ENCODE measurements around the gene EIF2AK3. TPM values are rescaled to one million over a fixed set of nuclear protein-coding genes. Genes with fewer than 3 reads are reported as not detected.

EIF2AK3 gene
- polyA plus RNA-seq, 2 donors = 2.5 to 5.7 TPM

GRCh38 chr2:88638743-88639142 is 11.5 kb upstream of the EIF2AK3 start:
- Histone ChIP-seq H3K9me3 (ENCODE audit: control insufficient read depth in 2 of 2, insufficient read depth in 1 of 2, low read depth in 1 of 2, low read length in 1 of 2) (peaks cover 0 to 4% of the 10 kb centered on the region in 2 donors), H3K36me3 (ENCODE audit: control insufficient read depth in 2 of 2, insufficient read depth in 2 of 2, low read length in 1 of 2) (no peaks in the 10 kb centered on the region), H3K4me1 (ENCODE audit: control insufficient read depth in 2 of 2, insufficient read depth in 2 of 2, low read length in 1 of 2) (no peaks in the 10 kb centered on the region), H3K27ac (ENCODE audit: low read depth in 2 of 2, low read length in 1 of 2) (no peak overlapping the region), H3K4me3 (ENCODE audit: low read depth in 1 of 2, low read length in 2 of 2) (no peak overlapping the region), H3K27me3 (ENCODE audit: control insufficient read depth in 1 of 2, insufficient read depth in 2 of 2, low read length in 2 of 2) (no peaks in the 10 kb centered on the region)
- 58 to 62% methylated on average over 3 of the region's 3 CpGs for WGBS, 2 donors

DNA sequence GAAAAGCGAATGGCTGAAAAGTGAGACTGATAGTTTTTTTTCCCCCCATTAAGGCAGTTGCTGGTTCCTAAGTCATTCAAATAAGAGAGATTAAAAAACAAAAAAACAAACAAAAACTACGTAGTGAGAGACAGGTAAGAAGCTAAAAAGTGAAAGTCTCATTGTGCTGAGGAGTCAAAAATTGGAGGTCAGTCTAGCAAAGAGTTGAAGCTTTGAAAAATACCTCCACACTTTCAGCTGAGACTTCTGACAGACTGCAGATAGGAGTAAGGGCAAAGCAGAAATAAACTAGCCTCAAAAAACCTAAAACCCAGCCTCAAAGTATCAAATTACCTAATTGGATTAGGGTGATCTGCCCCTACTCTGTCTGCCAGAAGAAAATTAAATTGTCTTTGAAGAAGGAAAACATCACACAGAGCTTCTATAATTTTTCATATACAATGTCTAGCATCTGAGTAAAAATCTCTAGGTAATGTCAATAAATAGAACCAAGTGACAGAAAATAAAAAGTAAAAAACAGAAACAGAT is 10.9 kb upstream of the EIF2AK3 start:
- Histone ChIP-seq H3K27me3 (ENCODE audit: control insufficient read depth in 1 of 2, insufficient read depth in 2 of 2, low read length in 2 of 2) (no peaks in the 10 kb centered on the region), H3K4me3 (ENCODE audit: low read depth in 1 of 2, low read length in 2 of 2) (no peak overlapping the region), H3K9me3 (ENCODE audit: control insufficient read depth in 2 of 2, insufficient read depth in 1 of 2, low read depth in 1 of 2, low read length in 1 of 2) (peaks cover 0 to 4% of the 10 kb centered on the region in 2 donors), H3K36me3 (ENCODE audit: control insufficient read depth in 2 of 2, insufficient read depth in 2 of 2, low read length in 1 of 2) (no peaks in the 10 kb centered on the region), H3K27ac (ENCODE audit: low read depth in 2 of 2, low read length in 1 of 2) (no peak overlapping the region), H3K4me1 (ENCODE audit: control insufficient read depth in 2 of 2, insufficient read depth in 2 of 2, low read length in 1 of 2) (no peaks in the 10 kb centered on the region)
- 65 to 69% methylated on average over 2 of the region's 2 CpGs for WGBS, 2 donors

DNA sequence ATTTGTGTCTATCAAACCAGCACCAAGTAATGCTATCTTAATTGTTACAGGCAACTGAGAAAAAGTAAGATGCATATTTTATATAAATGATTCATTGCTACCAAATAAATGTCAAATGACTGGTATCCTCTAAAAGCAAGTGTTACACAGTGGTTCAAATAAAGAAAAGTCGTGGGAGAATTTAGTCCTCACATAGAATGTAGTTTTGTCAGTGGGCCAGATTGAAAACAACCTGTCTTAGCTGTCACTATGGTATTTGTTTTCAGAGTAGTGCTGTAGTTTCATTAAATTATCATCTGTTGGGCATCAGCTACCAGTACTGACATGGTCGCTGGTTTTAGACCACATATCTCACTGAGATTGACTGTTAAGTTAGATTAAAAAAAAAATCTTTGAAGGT is 10.2 kb upstream of the EIF2AK3 start:
- H3K9me3 ChIP-seq (ENCODE audit: control insufficient read depth in 2 of 2, insufficient read depth in 1 of 2, low read depth in 1 of 2, low read length in 1 of 2) = peaks cover 0 to 4% of the 10 kb centered on the region in 2 donors
- H3K36me3 ChIP-seq (ENCODE audit: control insufficient read depth in 2 of 2, insufficient read depth in 2 of 2, low read length in 1 of 2) = no peaks in the 10 kb centered on the region
- no peaks in the 10 kb centered on the region for H3K27me3 ChIP-seq (ENCODE audit: control insufficient read depth in 1 of 2, insufficient read depth in 2 of 2, low read length in 2 of 2)
- no peak overlapping the region for H3K4me3 ChIP-seq (ENCODE audit: low read depth in 1 of 2, low read length in 2 of 2)
- H3K27ac ChIP-seq (ENCODE audit: low read depth in 2 of 2, low read length in 1 of 2) = no peak overlapping the region
- H3K4me1 ChIP-seq (ENCODE audit: control insufficient read depth in 2 of 2, insufficient read depth in 2 of 2, low read length in 1 of 2) = no peaks in the 10 kb centered on the region
- WGBS, 2 donors = 59 to 67% methylated on average over 2 of the region's 2 CpGs

GRCh38 chr2:88636026-88636425 is 8.8 kb upstream of the EIF2AK3 start:
- H3K27ac ChIP-seq (ENCODE audit: low read depth in 2 of 2, low read length in 1 of 2) = no peak overlapping the region
- no peaks in the 10 kb centered on the region for H3K27me3 ChIP-seq (ENCODE audit: control insufficient read depth in 1 of 2, insufficient read depth in 2 of 2, low read length in 2 of 2)
- H3K4me3 ChIP-seq (ENCODE audit: low read depth in 1 of 2, low read length in 2 of 2) = no peak overlapping the region
- H3K9me3 ChIP-seq (ENCODE audit: control insufficient read depth in 2 of 2, insufficient read depth in 1 of 2, low read depth in 1 of 2, low read length in 1 of 2) = peaks cover 0 to 3% of the 10 kb centered on the region in 2 donors
- no peaks in the 10 kb centered on the region for H3K36me3 ChIP-seq (ENCODE audit: control insufficient read depth in 2 of 2, insufficient read depth in 2 of 2, low read length in 1 of 2)
- 95 to 100% methylated on average over 1 of the region's 1 CpG for WGBS, 2 donors
- no peaks in the 10 kb centered on the region for H3K4me1 ChIP-seq (ENCODE audit: control insufficient read depth in 2 of 2, insufficient read depth in 2 of 2, low read length in 1 of 2)

GRCh38 chr2:88632569-88632968 is 5.3 kb upstream of the EIF2AK3 start:
- Histone ChIP-seq H3K27me3 (ENCODE audit: control insufficient read depth in 1 of 2, insufficient read depth in 2 of 2, low read length in 2 of 2) (no peaks in the 10 kb centered on the region), H3K27ac (ENCODE audit: low read depth in 2 of 2, low read length in 1 of 2) (no peak overlapping the region), H3K4me3 (ENCODE audit: low read depth in 1 of 2, low read length in 2 of 2) (no peak overlapping the region), H3K9me3 (ENCODE audit: control insufficient read depth in 2 of 2, insufficient read depth in 1 of 2, low read depth in 1 of 2, low read length in 1 of 2) (no peaks in the 10 kb centered on the region), H3K4me1 (ENCODE audit: control insufficient read depth in 2 of 2, insufficient read depth in 2 of 2, low read length in 1 of 2) (no peaks in the 10 kb centered on the region), H3K36me3 (ENCODE audit: control insufficient read depth in 2 of 2, insufficient read depth in 2 of 2, low read length in 1 of 2) (no peaks in the 10 kb centered on the region)
- WGBS, 2 donors = 92 to 96% methylated on average over 3 of the region's 3 CpGs

DNA sequence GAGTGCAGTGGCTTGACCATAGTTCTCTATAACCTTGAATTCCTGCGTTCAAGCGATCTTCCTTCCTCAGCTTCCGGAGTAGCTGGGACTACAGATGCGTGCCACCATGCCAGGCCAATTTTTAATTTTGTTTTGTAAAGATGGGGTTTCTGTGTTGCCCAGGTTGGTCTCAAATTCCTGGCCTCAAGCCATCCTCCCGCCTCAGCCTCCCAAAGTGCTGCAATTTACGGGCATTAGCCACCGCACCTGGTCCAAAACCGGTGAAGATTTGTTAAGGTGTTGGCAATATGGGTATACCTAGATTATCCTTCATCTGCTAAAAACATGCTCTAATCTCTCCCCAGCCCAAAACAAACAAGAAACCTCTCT is 1.3 kb upstream of the EIF2AK3 start:
- peak overlapping the region; percentile 98 to 99 for H3K27ac ChIP-seq (ENCODE audit: low read depth in 2 of 2, low read length in 1 of 2)
- H3K4me1 ChIP-seq (ENCODE audit: control insufficient read depth in 2 of 2, insufficient read depth in 2 of 2, low read length in 1 of 2) = peaks cover 0 to 6% of the 10 kb centered on the region in 2 donors

GRCh38 chr2:88627856-88628570 is 749 bp upstream of the EIF2AK3 start:
- WGBS, 2 donors = 4% methylated on average over 21 of the region's 21 CpGs
- H3K27ac ChIP-seq (ENCODE audit: low read depth in 2 of 2, low read length in 1 of 2) = peak overlapping the region; percentile 98 to 99

More for the DNA sequence above, 1.3 kb upstream of the EIF2AK3 start:
- Histone ChIP-seq H3K9me3 (ENCODE audit: control insufficient read depth in 2 of 2, insufficient read depth in 1 of 2, low read depth in 1 of 2, low read length in 1 of 2) (no peaks in the 10 kb centered on the region), H3K36me3 (ENCODE audit: control insufficient read depth in 2 of 2, insufficient read depth in 2 of 2, low read length in 1 of 2) (no peaks in the 10 kb centered on the region), H3K4me3 (ENCODE audit: low read depth in 1 of 2, low read length in 2 of 2) (peak overlapping the region; percentile 58 to 65), H3K27me3 (ENCODE audit: control insufficient read depth in 1 of 2, insufficient read depth in 2 of 2, low read length in 2 of 2) (no peaks in the 10 kb centered on the region)
- WGBS, 2 donors = 83 to 87% methylated on average over 8 of the region's 8 CpGs

GRCh38 chr2:88626171-88627054 is 851 bp downstream of the EIF2AK3 start:
- Histone ChIP-seq H3K4me1 (ENCODE audit: control insufficient read depth in 2 of 2, insufficient read depth in 2 of 2, low read length in 1 of 2) (peaks cover 0 to 6% of the 10 kb centered on the region in 2 donors), H3K4me3 (ENCODE audit: low read depth in 1 of 2, low read length in 2 of 2) (peak overlapping the region; percentile 84 to 100), H3K9me3 (ENCODE audit: control insufficient read depth in 2 of 2, insufficient read depth in 1 of 2, low read depth in 1 of 2, low read length in 1 of 2) (no peaks in the 10 kb centered on the region), H3K27me3 (ENCODE audit: control insufficient read depth in 1 of 2, insufficient read depth in 2 of 2, low read length in 2 of 2) (no peaks in the 10 kb centered on the region), H3K27ac (ENCODE audit: low read depth in 2 of 2, low read length in 1 of 2) (peak overlapping the region; percentile 93 to 100), H3K36me3 (ENCODE audit: control insufficient read depth in 2 of 2, insufficient read depth in 2 of 2, low read length in 1 of 2) (no peaks in the 10 kb centered on the region)
- 2% methylated on average over 44 to 54 of the region's 54 CpGs for WGBS, 2 donors

More at GRCh38 chr2:88627856-88628570, 749 bp upstream of the EIF2AK3 start:
- Histone ChIP-seq H3K4me1 (ENCODE audit: control insufficient read depth in 2 of 2, insufficient read depth in 2 of 2, low read length in 1 of 2) (peaks cover 0 to 6% of the 10 kb centered on the region in 2 donors), H3K9me3 (ENCODE audit: control insufficient read depth in 2 of 2, insufficient read depth in 1 of 2, low read depth in 1 of 2, low read length in 1 of 2) (no peaks in the 10 kb centered on the region), H3K4me3 (ENCODE audit: low read depth in 1 of 2, low read length in 2 of 2) (peak overlapping the region; percentile 58 to 65), H3K27me3 (ENCODE audit: control insufficient read depth in 1 of 2, insufficient read depth in 2 of 2, low read length in 2 of 2) (no peaks in the 10 kb centered on the region), H3K36me3 (ENCODE audit: control insufficient read depth in 2 of 2, insufficient read depth in 2 of 2, low read length in 1 of 2) (no peaks in the 10 kb centered on the region)

- no peak overlapping the region for H3K27ac ChIP-seq (ENCODE audit: low read depth in 2 of 2, low read length in 1 of 2)
- H3K9me3 ChIP-seq (ENCODE audit: control insufficient read depth in 2 of 2, insufficient read depth in 1 of 2, low read depth in 1 of 2, low read length in 1 of 2) = no peaks in the 10 kb centered on the region
- H3K36me3 ChIP-seq (ENCODE audit: control insufficient read depth in 2 of 2, insufficient read depth in 2 of 2, low read length in 1 of 2) = no peaks in the 10 kb centered on the region
- 74 to 82% methylated on average over 4 of the region's 4 CpGs for WGBS, 2 donors
- no peaks in the 10 kb centered on the region for H3K27me3 ChIP-seq (ENCODE audit: control insufficient read depth in 1 of 2, insufficient read depth in 2 of 2, low read length in 2 of 2)
- H3K4me3 ChIP-seq (ENCODE audit: low read depth in 1 of 2, low read length in 2 of 2) = no peak overlapping the region
- H3K4me1 ChIP-seq (ENCODE audit: control insufficient read depth in 2 of 2, insufficient read depth in 2 of 2, low read length in 1 of 2) = peaks cover 0 to 6% of the 10 kb centered on the region in 2 donors
Observed at GRCh38 chr2:88624477-88624876, 2.8 kb downstream of the EIF2AK3 start.

All from esophagus (tissue), 2 donors.